Measurements from ENCODE around the gene PAM. TPM values are rescaled to one million over a fixed set of nuclear protein-coding genes. Genes with fewer than 3 reads are reported as not detected.

Gene PAM
- total and polyA plus RNA-seq, 11 donors: 569 to 1,548 (median 1,087) TPM

DNA sequence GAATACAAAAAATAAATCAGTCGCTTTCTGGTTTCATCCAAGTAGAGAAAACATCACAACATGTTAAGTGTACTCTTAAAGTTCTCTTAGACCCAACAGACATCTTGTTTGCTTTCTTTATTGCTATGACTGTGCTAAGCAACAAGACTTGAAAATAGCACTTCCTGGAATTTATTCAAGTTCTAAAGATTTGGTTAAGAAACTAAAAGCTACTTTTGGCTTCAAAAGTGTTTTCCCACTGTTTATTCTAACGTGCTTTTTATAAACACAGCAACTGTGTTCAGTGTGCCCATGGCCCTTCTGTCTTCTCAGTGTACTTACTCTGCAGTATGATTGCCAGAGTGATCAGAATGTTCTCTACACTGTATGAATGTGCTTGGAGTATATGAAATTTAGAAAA lies 255.1 kb downstream of the PAM start:
- peaks cover 0 to 17% (median 0%) of the 10 kb centered on the region in 12 donors for H3K9me3 ChIP-seq
- 63 to 76% (median 69%) methylated on average over 2 of the region's 2 CpGs for WGBS, 4 donors
- TF ChIP-seq, protein P1, sequence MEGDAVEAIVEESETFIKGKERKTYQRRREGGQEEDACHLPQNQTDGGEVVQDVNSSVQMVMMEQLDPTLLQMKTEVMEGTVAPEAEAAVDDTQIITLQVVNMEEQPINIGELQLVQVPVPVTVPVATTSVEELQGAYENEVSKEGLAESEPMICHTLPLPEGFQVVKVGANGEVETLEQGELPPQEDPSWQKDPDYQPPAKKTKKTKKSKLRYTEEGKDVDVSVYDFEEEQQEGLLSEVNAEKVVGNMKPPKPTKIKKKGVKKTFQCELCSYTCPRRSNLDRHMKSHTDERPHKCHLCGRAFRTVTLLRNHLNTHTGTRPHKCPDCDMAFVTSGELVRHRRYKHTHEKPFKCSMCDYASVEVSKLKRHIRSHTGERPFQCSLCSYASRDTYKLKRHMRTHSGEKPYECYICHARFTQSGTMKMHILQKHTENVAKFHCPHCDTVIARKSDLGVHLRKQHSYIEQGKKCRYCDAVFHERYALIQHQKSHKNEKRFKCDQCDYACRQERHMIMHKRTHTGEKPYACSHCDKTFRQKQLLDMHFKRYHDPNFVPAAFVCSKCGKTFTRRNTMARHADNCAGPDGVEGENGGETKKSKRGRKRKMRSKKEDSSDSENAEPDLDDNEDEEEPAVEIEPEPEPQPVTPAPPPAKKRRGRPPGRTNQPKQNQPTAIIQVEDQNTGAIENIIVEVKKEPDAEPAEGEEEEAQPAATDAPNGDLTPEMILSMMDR (IDR thresholded peaks at IDR 0.05): no peak
- no peak for TF ChIP-seq POLR2A (IDR thresholded peaks at IDR 0.05)
- H3K36me3 ChIP-seq: peaks cover 0 to 84% (median 26%) of the 10 kb centered on the region in 9 donors
- intact Hi-C loops (cut with DNase I): no loop called here
- H3K4me3 ChIP-seq: no peak overlapping the region
- H3K27me3 ChIP-seq: no peaks in the 10 kb centered on the region
- ATAC-seq: no peak
- no peaks in the 10 kb centered on the region for H3K4me1 ChIP-seq
- DNase-seq: no peak
- no peak overlapping the region for H3K27ac ChIP-seq

DNA sequence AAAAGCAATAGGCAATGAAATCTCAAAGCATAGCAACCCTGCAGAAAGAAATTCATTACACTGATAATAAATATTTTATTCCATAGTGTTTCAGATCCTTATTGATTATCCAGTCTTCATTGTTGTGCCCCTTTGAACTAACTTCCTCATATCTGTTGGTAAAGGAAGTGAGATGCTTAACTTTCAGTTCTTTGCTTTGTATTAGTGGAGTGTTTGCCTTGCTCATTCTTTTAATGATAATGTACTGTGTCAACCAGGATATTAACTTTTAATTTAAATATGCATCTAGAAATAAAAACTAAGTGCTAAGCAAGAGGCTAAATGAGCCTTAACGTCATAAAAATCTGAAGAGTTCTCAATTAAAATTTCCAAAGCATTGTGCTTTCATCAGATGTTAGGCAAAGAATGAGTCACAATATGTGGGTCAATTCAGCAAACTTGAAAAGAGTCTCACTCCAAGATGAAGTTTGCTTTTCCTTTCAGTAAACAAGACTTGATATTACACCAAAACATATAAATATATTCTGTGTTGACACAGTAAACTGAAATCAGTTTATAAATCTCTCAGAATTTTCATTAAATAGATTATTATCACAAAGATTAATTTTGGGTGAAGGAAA lies 258.9 kb downstream of the PAM start:
- no peaks in the 10 kb centered on the region for H3K4me1 ChIP-seq
- H3K36me3 ChIP-seq: peaks cover 0 to 81% (median 19%) of the 10 kb centered on the region in 9 donors
- intact Hi-C loops (cut with DNase I): no loop called here
- DNase-seq (no peak), ATAC-seq (no peak)
- no peak overlapping the region for H3K27ac ChIP-seq
- H3K9me3 ChIP-seq: peaks cover 0 to 17% (median 0%) of the 10 kb centered on the region in 12 donors
- no peak for TF ChIP-seq POLR2A (IDR thresholded peaks at IDR 0.05)
- TF ChIP-seq, protein P1 (IDR thresholded peaks at IDR 0.05): no peak
- no peak overlapping the region for H3K4me3 ChIP-seq
- 61 to 92% (median 76%) methylated on average over 1 of the region's 1 CpG for WGBS, 4 donors
- H3K27me3 ChIP-seq: no peaks in the 10 kb centered on the region

DNA sequence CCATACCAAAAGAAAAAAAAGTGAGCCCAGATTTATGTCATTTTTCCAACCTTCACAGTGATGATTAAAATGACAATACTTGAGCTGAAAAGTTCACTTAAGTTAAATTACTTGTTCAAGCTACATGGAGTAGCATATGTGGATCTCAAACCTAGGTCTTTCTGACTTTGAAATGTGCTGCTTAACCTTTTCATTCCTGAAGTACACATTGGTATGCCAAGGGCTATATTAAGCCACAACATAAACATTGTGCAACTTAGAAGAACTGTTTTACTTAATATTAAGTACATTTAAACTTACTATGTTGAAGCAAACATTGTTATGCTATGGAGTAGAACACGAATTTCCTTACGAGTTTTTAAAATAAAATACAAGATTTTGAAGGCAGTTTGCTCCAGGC lies 259.9 kb downstream of the PAM start:
- Histone ChIP-seq H3K4me1 (no peaks in the 10 kb centered on the region), H3K4me3 (no peak overlapping the region), H3K9me3 (peaks cover 0 to 17% (median 0%) of the 10 kb centered on the region in 12 donors), H3K27me3 (no peaks in the 10 kb centered on the region), H3K36me3 (peaks cover 0 to 81% (median 13%) of the 10 kb centered on the region in 9 donors), H3K27ac (no peak overlapping the region)
- TF ChIP-seq POLR2A (IDR thresholded peaks at IDR 0.05): no peak
- TF ChIP-seq, protein P1 (IDR thresholded peaks at IDR 0.05): no peak
- no peak for ATAC-seq
- WGBS, 4 donors: 92 to 95% (median 94%) methylated on average over 2 of the region's 2 CpGs
- intact Hi-C loops (cut with DNase I): no loop called here
- no peak for DNase-seq

DNA sequence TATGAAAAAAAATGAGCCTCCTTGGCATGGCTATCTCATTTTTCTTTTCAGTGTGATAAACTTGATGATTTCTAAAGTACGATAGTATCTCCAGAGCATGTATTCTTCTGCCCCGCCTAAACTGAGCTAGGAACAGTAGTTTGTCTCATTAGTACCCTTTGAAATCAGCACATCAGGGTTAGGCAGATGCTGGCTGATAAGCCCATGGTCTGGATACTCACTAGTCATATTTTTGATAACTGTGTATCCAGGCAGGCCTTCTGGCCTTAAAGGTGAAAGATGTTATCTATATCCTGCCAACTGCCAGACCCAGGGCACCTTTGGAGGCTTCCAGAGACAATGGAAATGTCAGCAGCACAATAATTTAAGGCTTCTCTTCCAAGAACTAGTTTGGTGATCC lies 261.1 kb downstream of the PAM start:
- Histone ChIP-seq H3K36me3 (peaks cover 0 to 82% (median 24%) of the 10 kb centered on the region in 9 donors), H3K27me3 (no peaks in the 10 kb centered on the region), H3K4me3 (no peak overlapping the region), H3K4me1 (no peaks in the 10 kb centered on the region), H3K27ac (no peak overlapping the region), H3K9me3 (peaks cover 0 to 17% (median 0%) of the 10 kb centered on the region in 12 donors)
- TF ChIP-seq POLR2A (IDR thresholded peaks at IDR 0.05): no peak
- TF ChIP-seq, protein P1 (IDR thresholded peaks at IDR 0.05): no peak
- WGBS, 4 donors: 88 to 94% (median 90%) methylated on average over 2 of the region's 2 CpGs
- DNase-seq: no peak
- no peak for ATAC-seq
- intact Hi-C loops (cut with DNase I): no loop called here

All from heart left ventricle (tissue), 16 donors.